Measurements from ENCODE around the gene MTMR4. TPM values are rescaled to one million over a fixed set of nuclear protein-coding genes. Genes with fewer than 3 reads are reported as not detected.

MTMR4 gene
- total RNA-seq, 2 donors from 2014 or later: 43.5 to 45.3 TPM

GRCh38 chr17:58455491-58455890, 58.9 kb downstream of the MTMR4 start:
- Histone ChIP-seq H3K27ac (no peak overlapping the region), H3K36me3 (no peaks in the 10 kb centered on the region), H3K9ac (ENCODE audit: low read depth in 2 of 2, low read length in 2 of 2) (no peak overlapping the region), H3K9me3 (no peaks in the 10 kb centered on the region), H3K4me3 (no peak overlapping the region), H3K4me1 (no peaks in the 10 kb centered on the region), H3K27me3 (no peaks in the 10 kb centered on the region)
- DNase-seq: no peak
- intact Hi-C loops (cut with DNase I): no loop called here
- no peak for TF ChIP-seq CTCF (IDR thresholded peaks at IDR 0.05)

GRCh38 chr17:58452738-58453137, 61.7 kb downstream of the MTMR4 start:
- TF ChIP-seq CTCF (IDR thresholded peaks at IDR 0.05): no peak

GRCh38 chr17:58447039-58447975, 67.1 kb downstream of the MTMR4 start:
- DNase-seq: peak; percentile 77
- Histone ChIP-seq H3K4me1 (no peaks in the 10 kb centered on the region), H3K36me3 (no peaks in the 10 kb centered on the region), H3K4me3 (no peak overlapping the region), H3K9me3 (no peaks in the 10 kb centered on the region), H3K9ac (ENCODE audit: low read depth in 2 of 2, low read length in 2 of 2) (no peak overlapping the region), H3K27me3 (no peaks in the 10 kb centered on the region), H3K27ac (no peak overlapping the region)
- peak; percentile 71 for TF ChIP-seq CTCF (IDR thresholded peaks at IDR 0.05)
- intact Hi-C loops (cut with DNase I): loop anchor here (1.0 kb wide), 1 partner anchor 130 kb away; no protein-coding TSS in a partner anchor

More at GRCh38 chr17:58452738-58453137, 61.7 kb downstream of the MTMR4 start:
- Histone ChIP-seq H3K27ac (no peak overlapping the region), H3K9ac (ENCODE audit: low read depth in 2 of 2, low read length in 2 of 2) (no peak overlapping the region), H3K4me3 (no peak overlapping the region), H3K27me3 (no peaks in the 10 kb centered on the region), H3K4me1 (no peaks in the 10 kb centered on the region), H3K36me3 (no peaks in the 10 kb centered on the region), H3K9me3 (no peaks in the 10 kb centered on the region)
- intact Hi-C loops (cut with DNase I): no loop called here
- DNase-seq: no peak

- intact Hi-C loops (cut with DNase I): no loop called here
- no peak overlapping the region for H3K9ac ChIP-seq (ENCODE audit: low read depth in 2 of 2, low read length in 2 of 2)
- no peaks in the 10 kb centered on the region for H3K36me3 ChIP-seq
- H3K27me3 ChIP-seq: no peaks in the 10 kb centered on the region
- TF ChIP-seq CTCF (IDR thresholded peaks at IDR 0.05): no peak
- H3K4me3 ChIP-seq: no peak overlapping the region
- no peak for DNase-seq
- no peaks in the 10 kb centered on the region for H3K4me1 ChIP-seq
- no peak overlapping the region for H3K27ac ChIP-seq
- H3K9me3 ChIP-seq: no peaks in the 10 kb centered on the region
These were observed 68.4 kb downstream of the MTMR4 start for GRCh38 chr17:58446086-58446485.

Other genes starting within 250 kb of the MTMR4 start
- gene MPO, start 233.7 kb downstream of the MTMR4 start, total RNA-seq: not detected
- 1 to 10 TPM; 3.7 to 5.4 TPM for gene TSPOAP1, start 185.8 kb downstream of the MTMR4 start, total RNA-seq
- 10 to 100 TPM; 68.7 to 75.3 TPM for gene SUPT4H1, start 162.4 kb downstream of the MTMR4 start, total RNA-seq
- 10 to 100 TPM; 38.5 to 51.2 TPM for gene RNF43, start 97.1 kb downstream of the MTMR4 start, total RNA-seq
- under 1 TPM in 1 of 2 donors, not detected in 1; 0.07 TPM for gene HSF5, start 26.2 kb downstream of the MTMR4 start, total RNA-seq
- under 1 TPM in 1 of 2 donors, not detected in 1; 0.10 TPM for gene TEX14, start 177.4 kb upstream of the MTMR4 start, total RNA-seq
- 10 to 100 TPM; 13.2 to 20.2 TPM for gene RAD51C, start 178.0 kb upstream of the MTMR4 start, total RNA-seq
- under 1 TPM; 0.05 to 0.32 TPM for gene PPM1E, start 241.2 kb upstream of the MTMR4 start, total RNA-seq